Measurements from ENCODE around the gene SLC28A2. TPM values are rescaled to one million over a fixed set of nuclear protein-coding genes. Genes with fewer than 3 reads are reported as not detected.
"Not testable (repeated sequence)": the region's sequence is repeated elsewhere in the genome, so short reads cannot be mapped to it uniquely, and the experiment has no call there.

The SLC28A2 gene
- 86.6 TPM for total RNA-seq

DNA sequence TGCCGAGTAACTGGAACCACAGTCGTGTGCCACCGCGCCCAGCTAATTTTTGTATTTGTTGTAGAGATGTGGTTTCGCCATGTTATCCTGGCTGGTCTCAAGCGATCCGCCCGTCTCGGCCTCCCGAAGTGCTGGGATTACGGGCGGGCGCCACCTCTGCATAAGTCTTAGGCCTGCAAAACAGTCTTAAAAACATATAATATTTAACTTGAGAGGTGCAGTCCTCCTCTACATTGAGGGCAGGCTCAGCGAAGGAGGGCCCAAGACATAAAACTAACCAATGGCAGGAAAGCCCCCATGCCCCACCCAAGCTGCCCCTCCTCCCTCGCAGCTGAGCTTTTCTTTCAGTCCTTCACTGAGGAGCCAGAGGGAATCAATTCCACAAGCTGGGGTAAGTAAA, at the start of gene SLC28A2:
Gene SLC28A2, plus strand, starts transcription at position 347 of the 400 bp plus-strand sequence. CDS start 982 bp downstream, outside the sequence.
- no peak for DNase-seq (ENCODE audit: low spot score)

- no peak for DNase-seq (ENCODE audit: low spot score)
These were observed 48.9 kb upstream of the SLC28A2 start for GRCh38 chr15:45203182-45203581.

DNA sequence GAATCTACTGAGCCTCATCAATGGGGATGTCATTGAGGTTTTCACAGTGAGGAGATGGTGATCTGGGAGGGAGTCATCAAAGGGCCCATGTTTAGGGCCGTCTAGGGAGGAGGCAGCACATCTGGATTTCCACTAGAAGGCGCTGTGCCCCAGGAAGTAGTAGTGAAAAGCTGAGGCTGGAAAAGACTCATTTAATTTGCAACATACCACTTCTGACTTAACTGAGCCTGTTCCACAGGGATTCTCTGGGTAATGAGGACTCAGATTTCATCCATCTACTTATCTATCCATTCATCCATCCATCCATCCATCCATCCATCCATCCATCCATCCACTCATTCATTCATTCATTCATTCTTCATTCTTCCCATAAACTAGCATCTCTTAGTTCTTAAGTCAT, 46.8 kb upstream of the SLC28A2 start:
- peak; percentile 58 for DNase-seq (ENCODE audit: low spot score)

- no peak for DNase-seq (ENCODE audit: low spot score)
These were observed 39.5 kb upstream of the SLC28A2 start for GRCh38 chr15:45212493-45212892.

- DNase-seq (ENCODE audit: low spot score): no peak
These were observed 30.9 kb upstream of the SLC28A2 start for GRCh38 chr15:45221053-45221599.

- DNase-seq (ENCODE audit: low spot score): no peak
These were observed 30.1 kb upstream of the SLC28A2 start for GRCh38 chr15:45221967-45222366.

DNA sequence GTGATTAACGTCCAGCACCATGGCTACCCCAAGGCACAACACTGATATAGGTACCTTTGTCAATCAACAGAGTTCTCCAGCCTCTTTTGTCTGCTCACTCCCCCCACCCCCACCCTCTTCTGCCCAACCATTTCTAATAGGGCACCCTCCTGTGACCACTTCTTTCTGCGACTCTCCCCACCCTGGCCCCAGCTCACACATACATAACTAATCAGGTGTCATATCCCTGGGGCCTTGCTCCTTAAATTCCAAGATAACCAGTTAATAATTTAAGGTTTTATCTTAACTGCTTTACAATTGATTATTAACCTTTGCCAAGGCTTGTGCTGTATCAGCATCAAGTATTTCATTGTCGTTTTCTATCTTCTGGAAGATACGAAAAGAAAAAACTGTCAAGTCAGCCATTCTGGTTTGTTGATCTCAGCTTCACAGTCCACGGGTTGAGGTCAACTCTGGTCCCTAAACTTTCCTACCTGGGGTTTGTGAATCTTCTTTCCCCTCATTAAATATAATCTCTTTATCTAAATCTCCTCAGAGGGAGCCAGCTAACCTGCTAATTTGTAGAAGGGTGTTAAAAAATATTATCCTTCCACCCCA, 27.3 kb upstream of the SLC28A2 start:
- peak; percentile 44 for DNase-seq (ENCODE audit: low spot score)

DNA sequence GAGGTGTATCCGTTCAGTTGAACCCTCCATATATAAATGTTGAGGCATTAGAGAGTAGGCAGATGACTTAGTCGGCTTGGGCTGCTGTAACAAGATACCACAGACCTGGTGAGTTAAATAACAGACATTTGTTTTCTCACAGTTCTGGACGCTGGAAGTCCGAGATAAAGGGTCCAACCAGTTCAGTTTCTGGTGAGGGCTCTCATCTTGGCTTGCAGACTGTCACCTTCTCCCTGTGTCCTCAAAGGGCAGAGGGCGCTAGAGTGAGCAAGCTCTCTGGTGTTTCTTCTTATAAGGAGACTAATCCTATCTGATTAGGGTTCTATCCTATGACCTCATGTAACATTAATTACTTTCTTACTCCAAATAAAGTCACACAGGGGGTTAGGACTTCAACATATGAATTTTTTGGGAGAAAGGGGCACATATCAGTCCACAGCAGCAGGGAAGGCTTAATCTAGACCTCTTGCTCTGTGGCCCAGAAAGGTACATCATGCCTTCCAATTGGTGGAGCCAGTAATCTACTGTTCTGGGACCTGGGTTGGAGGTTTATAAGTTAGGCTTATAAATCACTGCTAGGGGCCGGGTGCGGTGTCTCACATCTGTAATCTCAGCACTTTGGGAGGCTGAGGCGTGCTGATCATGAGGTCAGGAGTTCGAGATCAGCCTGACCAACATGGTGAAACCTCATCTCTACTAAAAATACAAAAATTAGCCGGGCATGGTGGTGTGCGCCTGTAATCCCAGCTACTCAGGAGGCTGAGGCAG, 26.3 kb upstream of the SLC28A2 start:
- DNase-seq (ENCODE audit: low spot score): no peak

DNA sequence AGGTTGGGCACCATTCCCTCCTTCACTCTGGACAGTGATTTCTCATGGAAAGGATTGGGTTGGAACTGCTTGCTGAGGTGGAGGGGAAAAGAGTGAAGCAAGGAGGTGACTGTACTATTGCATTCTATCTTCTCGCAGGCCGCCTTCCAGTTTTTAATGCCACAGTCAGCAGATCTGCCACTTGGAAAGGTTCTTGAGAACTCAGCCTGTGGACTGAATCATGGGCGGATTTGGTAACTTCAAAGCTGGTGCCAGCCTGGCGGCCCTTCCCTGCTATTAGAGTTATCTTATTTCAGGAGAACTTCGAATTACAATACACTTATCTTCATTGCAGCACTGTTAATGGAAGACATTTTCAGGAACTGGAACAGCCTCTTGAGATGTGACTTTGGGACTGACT, 23.1 kb upstream of the SLC28A2 start:
- DNase-seq (ENCODE audit: low spot score): peak; percentile 23

GRCh38 chr15:45230245-45230965, 21.6 kb upstream of the SLC28A2 start:
- peak; percentile 25 for DNase-seq (ENCODE audit: low spot score)

DNA sequence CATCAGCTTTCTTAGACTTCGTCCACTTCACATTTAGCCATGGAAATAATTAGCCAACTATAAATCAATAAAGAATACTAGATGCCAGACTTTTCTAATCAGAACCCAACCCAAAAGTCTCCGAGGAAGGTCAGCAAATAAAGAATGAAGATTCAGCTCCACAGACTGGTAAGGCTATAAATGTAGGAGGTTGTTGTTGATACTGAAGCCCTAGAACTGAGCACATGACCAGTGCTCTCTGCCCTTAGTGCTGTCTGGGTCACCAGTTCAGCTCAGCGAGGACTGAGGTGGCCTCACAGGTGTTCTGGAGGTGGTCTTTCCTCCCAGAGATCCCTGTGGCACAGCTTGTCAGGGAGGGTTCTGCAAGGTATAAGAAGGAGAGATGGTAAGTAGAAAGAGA, 20.9 kb upstream of the SLC28A2 start:
- peak; percentile 40 for DNase-seq (ENCODE audit: low spot score)

DNA sequence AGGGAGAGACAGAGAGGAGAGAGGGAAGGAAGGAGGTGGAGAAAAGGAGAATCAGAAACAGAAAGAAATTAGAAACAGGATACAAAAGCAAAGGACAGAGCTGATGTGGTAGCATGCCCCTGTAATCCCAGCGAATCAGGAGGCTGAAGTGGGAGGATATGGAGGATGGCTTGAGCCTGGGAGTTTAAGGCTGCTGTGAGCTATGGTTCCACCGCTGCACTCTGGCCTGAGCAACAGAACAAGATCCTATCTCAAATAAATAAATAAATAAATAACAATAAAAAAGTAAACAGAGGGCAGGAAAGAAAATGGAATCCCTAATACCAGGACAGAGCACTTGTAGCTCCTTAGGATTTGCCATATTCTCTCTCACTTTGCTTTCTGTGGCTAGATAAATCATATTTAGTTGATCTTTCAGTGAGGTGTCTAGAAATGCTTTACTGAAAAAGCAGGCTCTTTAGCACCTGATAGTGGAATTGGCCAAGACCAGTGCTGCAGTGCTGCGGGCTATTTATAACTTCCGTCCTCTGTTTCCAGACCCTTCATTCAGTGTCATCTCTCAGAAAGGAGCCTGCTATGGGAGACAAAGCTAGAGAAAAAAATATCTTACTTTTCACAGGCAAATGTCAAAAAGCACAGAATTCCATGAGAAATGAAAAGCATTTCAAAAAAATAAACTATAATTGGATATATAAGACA, 20.0 kb upstream of the SLC28A2 start:
- DNase-seq (ENCODE audit: low spot score): no peak

DNA sequence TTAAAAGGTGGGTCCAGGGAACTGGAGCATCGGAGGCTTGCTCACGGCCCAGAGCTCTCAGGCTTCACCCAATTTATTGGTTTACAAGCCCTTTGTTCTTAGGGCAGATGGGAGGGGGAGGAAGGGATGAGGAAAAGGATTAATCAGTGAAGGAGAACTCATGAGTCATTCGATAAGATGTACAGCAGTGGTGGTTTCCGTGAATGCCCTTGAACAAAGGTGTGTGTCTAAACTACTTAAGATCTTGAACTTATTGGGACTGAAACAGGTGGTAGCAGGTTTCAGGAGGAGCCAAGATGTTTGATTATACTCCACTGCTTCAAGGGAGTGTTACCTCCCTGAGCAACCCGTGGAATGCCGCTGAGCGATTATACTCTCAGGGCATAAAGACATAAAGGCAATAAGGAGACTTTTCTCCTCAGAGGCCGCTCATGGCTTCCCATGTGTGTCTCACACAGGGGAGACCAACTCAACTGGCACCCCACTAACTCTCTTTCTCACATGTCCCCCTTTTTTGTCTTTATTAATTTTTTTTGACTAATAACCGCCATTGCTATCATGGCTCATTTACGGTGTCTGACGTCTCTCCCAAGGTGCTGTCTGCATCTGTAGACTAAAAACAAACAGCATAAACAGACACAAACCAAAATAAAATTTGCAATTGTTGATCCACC, 17.3 kb upstream of the SLC28A2 start:
- peak; percentile 67 for DNase-seq (ENCODE audit: low spot score)

DNA sequence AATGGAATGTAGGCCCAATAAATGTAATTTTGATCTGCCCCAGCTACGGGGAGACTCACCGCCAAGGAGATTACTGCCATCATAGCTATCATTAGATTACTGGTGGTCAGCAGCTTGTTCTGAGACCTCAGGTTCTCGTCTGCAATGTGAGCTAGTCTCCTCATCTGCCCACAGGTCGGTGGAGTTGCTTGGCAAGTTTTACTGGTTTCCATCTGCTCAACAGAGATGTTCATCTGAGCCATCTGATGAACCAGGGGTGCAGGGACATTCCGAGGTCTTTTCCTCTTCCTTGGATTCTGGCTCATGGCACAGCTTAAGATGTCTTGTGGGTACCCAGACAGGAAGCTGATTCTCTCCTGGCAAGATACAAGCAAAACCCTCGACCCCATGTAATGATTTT, 15.2 kb upstream of the SLC28A2 start:
- not testable (repeated sequence) for DNase-seq (ENCODE audit: low spot score)

DNA sequence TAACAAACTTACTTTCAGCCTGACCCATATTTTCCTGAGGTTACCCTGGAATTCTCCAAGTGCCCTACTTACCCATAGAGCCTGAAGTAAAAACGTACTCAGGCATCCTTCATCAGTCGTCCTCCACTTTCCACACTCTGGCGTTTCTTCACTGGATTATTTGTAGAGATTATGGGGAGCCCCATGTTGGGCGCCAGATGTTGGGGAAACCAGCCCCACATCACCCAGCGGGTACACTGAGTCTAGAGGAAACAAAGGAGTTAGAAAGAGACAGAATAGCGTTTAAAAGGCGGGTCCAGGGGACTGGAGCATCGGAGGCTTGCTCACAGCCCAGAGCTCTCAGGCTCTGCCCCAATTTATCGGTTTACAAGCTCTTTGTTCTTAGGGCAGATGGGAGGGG, 9.7 kb upstream of the SLC28A2 start:
- no peak for DNase-seq (ENCODE audit: low spot score)

GRCh38 chr15:45249125-45249780, 2.8 kb upstream of the SLC28A2 start:
- DNase-seq (ENCODE audit: low spot score): peak; percentile 39

GRCh38 chr15:45253330-45253729, 1.3 kb downstream of the SLC28A2 start:
- no peak for DNase-seq (ENCODE audit: low spot score)

GRCh38 chr15:45254405-45254804, 2.4 kb downstream of the SLC28A2 start:
- DNase-seq (ENCODE audit: low spot score): no peak

DNA sequence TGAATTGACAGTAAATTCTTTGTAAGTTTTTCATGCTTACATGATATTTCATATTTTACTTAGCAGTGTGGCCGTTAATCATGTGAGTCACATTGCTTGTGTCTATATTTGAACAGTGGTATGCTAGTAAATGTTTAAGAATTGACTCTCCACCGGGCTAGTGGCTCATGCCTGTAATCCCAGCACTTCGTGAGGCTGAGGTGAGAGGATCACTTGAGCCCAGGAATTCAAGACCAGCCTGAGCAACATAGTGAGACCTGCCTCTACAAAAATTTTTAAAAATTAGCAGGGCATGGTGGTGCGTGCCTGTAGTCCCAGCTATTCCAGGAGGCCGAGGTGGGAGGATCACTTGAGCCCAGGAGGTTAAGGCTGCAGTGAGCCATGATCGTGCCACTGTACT, 2.8 kb downstream of the SLC28A2 start:
- not testable (repeated sequence) for DNase-seq (ENCODE audit: low spot score)

GRCh38 chr15:45259796-45260195, 7.8 kb downstream of the SLC28A2 start:
- no peak for DNase-seq (ENCODE audit: low spot score)
